HG03159 (cell line): ENCODE results near the gene CHMP4B.
"Not testable (repeated sequence)": the region's sequence is repeated elsewhere in the genome, so short reads cannot be mapped to it uniquely, and the experiment has no call there.

ENCODE experiments used
- ATAC-seq: cut with Tn5 transposase; IDR thresholded peaks from one replicate; pipeline ENCODE4 v1.9.1; 2021; ENCODE audit warnings: mild to moderate bottlenecking, moderate library complexity; ENCODE audit not compliant: unreplicated experiment

The CHMP4B gene

DNA sequence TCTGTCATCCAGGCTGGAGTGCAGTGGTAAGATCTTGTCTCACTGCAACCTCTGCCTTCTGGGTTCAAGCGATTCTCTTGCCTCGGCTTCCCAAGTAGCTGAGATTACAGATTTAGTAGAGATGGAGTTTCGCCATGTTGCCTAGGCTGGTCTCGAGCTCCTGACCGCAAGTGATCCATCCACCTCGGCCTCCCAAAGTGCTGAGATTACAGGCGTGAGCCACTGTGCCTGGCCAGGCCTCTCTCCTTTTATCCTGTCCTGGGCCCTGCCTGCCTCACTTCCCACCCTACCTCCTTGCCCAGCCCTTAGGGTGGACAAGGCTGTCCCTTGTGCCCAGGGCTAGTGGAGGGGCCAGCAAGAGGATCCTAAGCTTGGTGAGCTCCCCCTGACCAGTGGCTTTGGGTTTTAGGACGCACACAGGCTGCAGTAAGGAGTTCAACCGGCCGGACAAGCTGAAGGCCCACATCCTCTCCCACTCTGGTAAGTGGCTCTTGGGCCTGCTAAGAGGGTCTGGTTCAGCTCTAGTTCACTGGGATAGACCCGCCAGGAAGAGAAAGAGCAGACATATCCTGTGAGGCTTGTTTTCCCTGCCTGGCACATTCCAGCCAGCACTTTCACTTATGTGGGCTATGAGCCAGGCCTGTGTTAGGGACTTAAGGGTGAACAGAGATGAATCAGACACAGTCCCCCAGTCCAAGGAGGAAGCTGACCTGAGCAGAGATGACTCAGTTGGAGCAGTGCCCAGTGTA is 21.9 kb upstream of the CHMP4B start:
- ATAC-seq, result no peak

DNA sequence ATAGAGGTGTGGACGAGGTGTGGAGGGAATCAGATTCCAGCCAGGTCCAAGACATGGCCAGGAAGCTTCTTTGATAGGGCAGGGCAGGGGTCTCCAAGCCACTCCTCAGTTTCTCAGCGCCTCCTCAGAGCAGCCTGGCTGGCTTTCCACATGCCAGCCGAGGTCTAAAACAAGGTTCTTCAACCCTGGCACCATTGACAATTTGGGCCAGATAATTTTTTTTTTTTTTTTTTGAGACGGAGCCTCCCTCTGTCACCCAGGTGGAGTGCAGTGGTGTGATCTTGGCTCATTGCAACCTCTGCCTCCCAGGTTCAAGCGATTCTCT is 21.3 kb upstream of the CHMP4B start:
- no peak for ATAC-seq

GRCh38 chr20:33790566-33790965 is 20.6 kb upstream of the CHMP4B start:
- no peak for ATAC-seq

GRCh38 chr20:33791021-33791420 is 20.1 kb upstream of the CHMP4B start:
- no peak for ATAC-seq

DNA sequence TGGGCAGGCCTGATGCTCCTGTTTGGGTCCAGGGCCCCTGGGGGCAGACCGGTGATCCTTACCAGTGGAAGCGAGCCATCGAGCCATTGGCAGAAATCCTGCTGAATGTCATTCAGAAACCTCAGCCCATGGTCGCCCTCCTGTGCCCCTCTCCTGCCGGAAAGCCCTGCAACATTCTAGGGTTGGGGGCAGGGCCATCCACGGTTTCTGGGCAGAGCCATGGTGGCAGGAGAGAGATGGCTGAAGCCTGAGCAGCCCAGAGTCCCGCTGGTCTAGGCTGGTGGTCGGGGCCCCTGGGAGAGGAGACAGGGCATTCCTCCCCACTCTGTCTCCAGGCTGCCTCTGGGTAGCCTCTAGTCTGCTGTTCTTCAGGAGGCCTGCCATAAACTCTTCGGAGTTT is 19.6 kb upstream of the CHMP4B start:
- ATAC-seq, result no peak

DNA sequence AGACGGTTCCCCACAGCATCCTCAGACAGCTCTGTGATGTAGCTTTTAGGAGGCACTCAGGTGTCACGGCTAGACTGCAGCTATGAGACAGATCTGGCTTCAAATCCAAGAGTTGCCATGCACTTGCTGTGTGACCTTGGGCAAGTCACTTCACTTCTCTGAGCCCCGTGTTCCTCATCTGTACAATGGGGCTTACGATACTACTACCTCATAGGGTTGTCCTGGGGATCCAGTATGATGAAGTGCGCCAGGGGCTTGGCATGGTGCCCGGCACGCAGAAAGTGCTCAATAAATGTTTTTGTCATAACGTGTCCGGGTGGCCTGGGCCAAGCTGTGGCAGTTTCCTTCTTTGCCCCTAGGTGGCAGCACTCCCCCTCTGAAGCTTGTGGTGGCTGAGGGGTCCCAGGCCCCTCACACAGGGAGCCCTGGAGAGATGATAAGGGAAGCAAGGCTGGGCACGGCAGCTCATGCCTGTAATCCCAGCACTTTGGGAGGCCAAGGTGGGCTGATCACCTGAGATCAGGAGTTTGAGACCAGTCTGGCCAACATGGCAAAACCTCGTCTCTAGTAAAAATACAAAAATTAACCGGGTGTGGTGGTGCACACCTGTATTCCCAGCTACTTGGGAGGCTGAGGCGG is 19.1 kb upstream of the CHMP4B start:
- no peak for ATAC-seq

DNA sequence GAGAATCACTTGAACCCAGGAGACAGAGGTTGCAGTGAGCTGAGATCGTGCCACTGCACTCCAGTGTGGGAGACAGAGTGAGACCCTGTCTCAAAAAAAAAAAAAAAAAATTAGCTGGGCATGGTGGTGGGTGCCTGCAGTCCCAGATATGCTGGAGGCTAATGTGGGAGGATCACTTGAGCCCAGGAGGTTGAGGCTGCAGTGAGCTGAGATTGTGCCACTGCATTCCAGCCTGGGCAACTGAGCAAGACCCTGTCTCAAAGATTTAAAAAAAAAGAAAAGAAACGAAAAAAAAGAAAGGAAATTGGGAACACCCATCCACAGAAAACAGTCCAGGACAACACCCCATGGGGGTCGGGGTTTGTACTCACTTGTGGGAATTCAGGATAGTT is 18.6 kb upstream of the CHMP4B start:
- not testable (repeated sequence) for ATAC-seq

GRCh38 chr20:33793011-33793931 is 17.9 kb upstream of the CHMP4B start:
- ATAC-seq, result no peak

DNA sequence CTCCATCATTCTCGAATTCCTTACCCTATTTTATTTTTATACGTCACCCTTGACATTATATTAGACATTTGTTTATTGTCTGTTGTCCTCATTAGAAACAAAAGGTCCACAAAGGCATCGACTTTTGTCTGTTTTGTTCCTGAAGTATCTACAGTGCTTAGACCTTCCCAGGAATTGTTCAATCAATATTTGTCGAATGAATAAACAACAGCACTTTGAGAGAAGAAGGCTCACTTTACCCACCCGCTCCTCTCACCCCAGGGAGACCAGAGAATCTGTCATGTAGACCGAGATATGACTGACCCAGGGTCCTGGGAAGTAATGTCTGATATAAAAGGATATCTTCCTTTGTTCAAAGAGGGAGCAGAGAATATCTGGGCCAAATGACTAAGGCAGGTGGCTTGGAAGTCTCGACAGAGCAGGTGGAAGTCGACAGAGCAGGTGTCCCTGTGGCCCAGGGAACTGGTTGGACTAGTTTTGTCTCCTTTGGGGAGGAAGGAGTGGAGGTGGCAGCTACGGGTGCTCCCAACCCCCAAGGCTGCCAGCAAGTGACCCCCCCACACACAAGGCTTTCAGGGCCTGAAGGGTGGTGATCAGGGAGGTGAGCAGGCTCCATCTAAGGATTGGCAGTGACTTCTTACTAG is 14.8 kb upstream of the CHMP4B start:
- no peak for ATAC-seq

DNA sequence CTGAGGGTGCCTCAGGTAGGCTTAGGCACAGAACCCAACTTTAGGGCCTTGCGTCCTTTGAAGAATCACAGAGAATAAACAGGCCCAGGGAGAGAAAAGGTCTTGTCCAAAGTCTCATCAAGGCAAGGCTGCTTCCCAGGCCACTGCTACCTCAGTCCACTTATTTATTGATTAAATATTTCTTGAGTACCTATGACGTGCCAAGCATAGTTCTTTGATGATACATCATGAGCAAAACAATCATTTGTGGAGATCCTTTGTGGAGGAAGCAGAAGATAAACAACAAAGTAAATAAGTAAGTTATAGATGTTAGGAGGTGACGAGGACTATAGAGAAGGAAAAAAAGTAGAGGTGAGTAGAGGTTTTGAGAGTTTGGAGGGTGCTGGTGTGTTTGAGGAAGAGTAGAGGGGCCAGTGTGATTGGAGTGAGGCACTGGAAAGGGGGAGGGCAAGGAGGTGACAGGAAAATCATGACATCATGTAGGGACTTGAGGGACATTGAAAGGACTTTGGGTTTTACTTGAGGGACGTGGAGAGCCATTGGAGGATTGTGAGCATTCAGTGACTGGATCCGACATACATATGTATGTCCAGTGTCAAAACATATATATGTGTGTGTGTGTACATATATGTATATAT is 14.1 kb upstream of the CHMP4B start:
- ATAC-seq, result no peak

DNA sequence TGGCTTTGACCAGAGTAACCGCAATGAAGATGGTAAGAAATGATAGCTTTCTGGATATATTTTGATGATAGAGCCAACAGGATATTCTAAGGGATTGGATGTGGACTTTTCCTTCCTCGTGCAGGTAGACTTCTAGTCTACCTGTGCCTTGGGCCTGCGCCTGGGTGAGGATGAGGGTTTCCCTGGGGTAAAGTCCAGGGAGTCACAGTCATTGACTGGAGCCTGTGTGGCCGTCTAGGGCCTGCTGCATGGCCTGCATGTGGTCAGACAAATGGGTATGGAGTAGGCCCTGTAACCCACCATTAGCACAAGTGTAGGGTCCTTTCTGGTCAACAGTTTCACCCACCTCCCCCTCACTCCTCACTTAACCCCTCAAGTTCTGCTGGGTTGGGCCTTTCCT is 12.7 kb upstream of the CHMP4B start:
- ATAC-seq, result no peak

GRCh38 chr20:33803921-33804337 is 7.2 kb upstream of the CHMP4B start:
- ATAC-seq, result no peak

GRCh38 chr20:33808388-33808787 is 2.8 kb upstream of the CHMP4B start:
- ATAC-seq, result no peak

- no peak for ATAC-seq
Measured at GRCh38 chr20:33810259-33810658, 889 bp upstream of the CHMP4B start.

DNA sequence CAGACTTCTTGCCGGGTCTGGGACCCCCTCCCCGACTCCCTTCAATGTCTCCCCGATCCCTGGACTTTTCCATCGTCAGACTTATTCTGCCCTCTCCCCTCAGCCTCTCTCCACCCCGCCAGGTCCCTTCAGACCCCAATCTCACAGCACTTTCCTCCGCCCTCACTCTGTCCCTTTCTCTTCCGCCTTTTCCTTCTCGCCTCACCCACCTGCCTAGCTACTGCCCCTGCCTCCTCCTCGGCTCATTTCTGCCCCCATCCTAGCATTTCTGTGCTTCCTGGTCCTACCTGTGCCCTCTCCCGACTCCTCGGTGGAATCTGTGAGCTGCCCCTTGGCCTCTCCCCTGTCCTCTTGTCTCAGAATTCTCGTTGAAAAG is 616 bp downstream of the CHMP4B start:
- ATAC-seq, result peak; percentile 13

DNA sequence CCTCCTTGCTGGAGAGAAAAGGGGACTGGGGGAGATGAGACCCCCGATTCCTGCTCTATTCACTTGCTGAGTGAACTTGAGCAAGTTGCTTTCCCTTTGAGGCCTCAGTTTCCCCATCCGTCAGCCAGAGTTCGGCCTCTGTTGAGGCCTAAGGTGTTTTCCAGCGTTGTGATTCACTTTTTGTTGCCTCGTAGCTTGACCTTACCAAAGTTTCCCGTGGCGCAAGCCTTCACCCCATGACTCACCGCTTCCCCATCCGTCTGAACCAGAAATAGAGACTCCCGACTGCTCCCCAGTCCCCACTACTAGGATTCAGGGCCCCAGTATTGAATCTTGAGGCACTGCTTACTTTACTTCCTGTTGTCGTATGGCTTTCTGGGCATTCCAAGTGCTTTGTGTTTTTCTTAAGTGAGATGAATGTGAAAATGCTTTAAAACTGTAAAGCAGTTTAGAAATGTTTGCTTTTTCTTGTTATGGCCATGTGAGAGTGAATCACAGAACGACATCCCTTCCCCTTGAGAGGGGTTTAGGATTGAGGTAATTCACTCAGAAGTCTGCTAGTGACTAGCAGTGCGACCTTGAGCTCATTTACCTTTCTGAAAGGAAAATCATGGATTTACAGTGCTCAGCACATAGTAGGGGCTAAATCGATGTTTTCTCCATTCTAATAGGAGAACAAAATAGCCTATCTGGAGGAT is 1.2 kb downstream of the CHMP4B start:
- ATAC-seq, result no peak

DNA sequence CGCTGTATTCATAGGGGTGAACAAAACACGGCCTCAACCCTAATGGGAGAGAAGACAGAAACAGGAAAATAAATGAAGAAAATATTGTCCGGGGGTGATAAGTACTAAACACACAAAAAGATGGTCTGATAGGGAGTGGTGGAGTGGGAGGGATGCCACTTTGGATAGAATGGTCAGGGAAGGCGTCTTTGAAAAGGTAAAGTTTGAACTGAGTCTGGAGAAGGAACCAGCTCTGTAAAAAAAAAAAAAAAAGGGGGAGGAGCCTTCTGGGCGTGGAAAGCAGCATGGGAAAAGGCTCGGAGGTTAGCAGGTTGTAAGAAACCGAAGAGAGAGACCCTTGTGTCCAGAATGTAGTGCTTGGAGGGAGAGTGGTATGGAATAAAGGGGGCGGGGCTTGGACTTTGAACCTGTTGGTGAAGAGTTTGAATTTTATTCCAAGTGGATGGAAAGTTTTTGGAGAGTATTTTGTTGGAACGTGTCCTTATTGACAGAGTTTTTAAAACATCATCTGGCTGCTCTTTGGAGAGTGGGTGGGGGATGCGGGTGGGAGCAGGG is 1.8 kb downstream of the CHMP4B start:
- ATAC-seq, result no peak

- ATAC-seq, result no peak
Measured at GRCh38 chr20:33814238-33814712, 3.1 kb downstream of the CHMP4B start.

DNA sequence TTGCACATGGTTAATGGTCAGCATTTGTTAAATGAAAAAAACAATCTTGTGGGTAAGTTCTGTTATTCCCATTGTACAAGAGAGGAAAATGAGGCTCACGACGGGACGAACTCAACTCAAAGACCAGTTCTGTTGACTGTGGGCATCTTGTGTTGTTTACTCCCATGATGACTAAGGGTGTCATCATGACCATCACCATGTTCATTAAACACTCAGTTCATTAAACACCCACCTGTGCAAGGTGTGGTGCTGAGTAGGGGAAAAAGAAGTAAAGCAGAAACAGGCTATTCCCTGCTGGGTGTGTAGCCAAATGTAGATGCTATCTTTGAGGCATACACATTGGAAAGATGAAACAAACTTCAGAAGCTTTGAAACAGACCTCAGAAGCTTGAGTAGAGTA is 4.5 kb downstream of the CHMP4B start:
- no peak for ATAC-seq

GRCh38 chr20:33816191-33816590 is 5.0 kb downstream of the CHMP4B start:
- no peak for ATAC-seq
